CD8-positive, alpha-beta memory T cell (primary cell): Measurements from ENCODE around the gene SEC31A. TPM values are rescaled to one million over a fixed set of nuclear protein-coding genes. Genes with fewer than 3 reads are reported as not detected.

Experiments used
- CTCF ChIA-PET: fragments of 350-600 bp; sonication (Branson Sonifier 250); formaldehyde crosslinking; loops from one replicate; lab custom pipeline; 2021; ENCODE audit warnings: antibody characterized with exemption; lab: Charles Lee
- POLR2A ChIA-PET: fragments of 350-600 bp; sonication (Branson Sonifier 250); formaldehyde crosslinking; loops from one replicate; lab custom pipeline; 2021; ENCODE audit warnings: antibody characterized with exemption; lab: Charles Lee
- DNase-seq, 5 donors: peaks; one replicate each; pipeline versions ENCODE4 v3.0.0 to v3.0.0-alpha.2; 2020 to 2022; ENCODE audit warnings: mixed read lengths in 1 of 5
- H3K27ac ChIP-seq: one replicate; pipeline ENCODE4 v1.7.0; 2013; ENCODE audit warnings: low read depth, mild to moderate bottlenecking, low read length, moderate library complexity
- H3K27me3 ChIP-seq: 2 replicates; pipeline ENCODE4 v1.7.0; 2013; ENCODE audit warnings: low read length, mild to moderate bottlenecking; ENCODE audit not compliant: insufficient read depth, poor library complexity, severe bottlenecking
- H3K36me3 ChIP-seq: 2 replicates; pipeline ENCODE4 v1.7.0; 2013; ENCODE audit warnings: mild to moderate bottlenecking, low read length, moderate library complexity; ENCODE audit not compliant: insufficient read depth
- H3K4me1 ChIP-seq: 2 replicates; pipeline ENCODE4 v1.7.0; 2013; ENCODE audit warnings: mild to moderate bottlenecking, low read length, moderate library complexity; ENCODE audit not compliant: insufficient read depth
- H3K4me3 ChIP-seq: 2 replicates; pipeline ENCODE4 v1.7.0; 2013; ENCODE audit warnings: mild to moderate bottlenecking, low read length
- H3K9me3 ChIP-seq: 2 replicates; pipeline ENCODE4 v1.7.0; 2013; ENCODE audit warnings: mild to moderate bottlenecking, low read length
- H3K27ac Mint-ChIP-seq, 8 donors: one replicate each; pipeline ENCODE4 v1.8.0; 2020 to 2021; ENCODE audit warnings: mixed read lengths in 8 of 8, mild to moderate bottlenecking in 6 of 8, inconsistent platforms in 3 of 8, moderate library complexity in 3 of 8
- H3K27me3 Mint-ChIP-seq, 2 donors: one replicate each; pipeline ENCODE4 v1.8.0; 2020 to 2021; ENCODE audit warnings: mixed read lengths in 2 of 2, mild to moderate bottlenecking in 1 of 2, moderate library complexity in 1 of 2
- H3K36me3 Mint-ChIP-seq, 3 donors: one replicate each; pipeline ENCODE4 v1.8.0; 2020 to 2021; ENCODE audit warnings: mixed read lengths in 3 of 3, inconsistent platforms in 1 of 3, mild to moderate bottlenecking in 1 of 3
- H3K4me1 Mint-ChIP-seq, 3 donors: one replicate each; pipeline ENCODE4 v1.8.0; 2020 to 2021; ENCODE audit warnings: mixed read lengths in 3 of 3, inconsistent platforms in 1 of 3, mild to moderate bottlenecking in 1 of 3
- H3K4me3 Mint-ChIP-seq, 7 donors: one replicate each; pipeline ENCODE4 v1.8.0; 2020 to 2021; ENCODE audit warnings: mixed read lengths in 7 of 7, mild to moderate bottlenecking in 6 of 7, moderate library complexity in 4 of 7, inconsistent platforms in 2 of 7
- H3K9me3 Mint-ChIP-seq, 5 donors: one replicate each; pipeline ENCODE4 v1.8.0; 2020 to 2022; ENCODE audit warnings: mixed read lengths in 5 of 5, mild to moderate bottlenecking in 3 of 5, moderate library complexity in 2 of 5, inconsistent platforms in 1 of 5
- polyA plus RNA-seq: library from polyadenylated mRNA; unstranded; fragments of 300-500 nt; fragmentation: Illumina TruSeq; gene quantifications from one replicate; pipeline ENCODE4 v1.2.3, GENCODE V29; 2021
- total RNA-seq, 2 experiments: library from RNA; stranded (reverse); gene quantifications; one replicate each; pipeline ENCODE4 v1.2.3, GENCODE V29; 2021

Gene SEC31A
- total and polyA plus RNA-seq, 3 experiments from 2014 or later = 87.3 to 129 (median 100) TPM

DNA sequence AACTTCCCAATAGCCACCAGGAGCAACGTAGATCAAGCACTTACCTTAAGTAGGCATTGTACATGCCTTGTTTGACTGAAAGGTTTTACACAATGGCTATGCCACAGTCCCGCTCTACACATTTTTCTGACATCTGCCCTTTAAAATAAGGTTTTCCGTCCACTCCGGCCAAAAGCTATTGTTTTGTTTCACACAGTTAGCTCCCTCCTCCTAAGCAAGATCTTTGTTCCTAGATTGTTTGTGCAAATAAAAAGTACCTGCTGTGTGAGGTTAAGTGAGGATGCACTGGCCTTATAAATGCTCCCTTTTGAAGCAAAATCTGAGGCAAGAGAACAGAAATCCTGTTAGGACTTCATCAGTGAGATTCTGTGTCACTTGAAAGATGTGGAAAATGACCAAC, 104.1 kb downstream of the SEC31A start:
- H3K27ac Mint-ChIP-seq = no peak overlapping the region
- no peaks in the 10 kb centered on the region for H3K36me3 Mint-ChIP-seq
- Histone ChIP-seq H3K27ac (no peak overlapping the region), H3K4me3 (no peak overlapping the region), H3K36me3 (no peaks in the 10 kb centered on the region), H3K9me3 (no peaks in the 10 kb centered on the region), H3K4me1 (no peaks in the 10 kb centered on the region), H3K27me3 (no peaks in the 10 kb centered on the region)
- no peaks in the 10 kb centered on the region for H3K9me3 Mint-ChIP-seq
- H3K4me3 Mint-ChIP-seq = no peak overlapping the region
- H3K4me1 Mint-ChIP-seq = peaks cover 0 to 3% (median 3%) of the 10 kb centered on the region in 3 donors
- ChIA-PET POLR2A (no interaction called here), CTCF (no interaction called here)
- no peak for DNase-seq
- peaks cover 0 to 5% of the 10 kb centered on the region in 2 donors for H3K27me3 Mint-ChIP-seq

DNA sequence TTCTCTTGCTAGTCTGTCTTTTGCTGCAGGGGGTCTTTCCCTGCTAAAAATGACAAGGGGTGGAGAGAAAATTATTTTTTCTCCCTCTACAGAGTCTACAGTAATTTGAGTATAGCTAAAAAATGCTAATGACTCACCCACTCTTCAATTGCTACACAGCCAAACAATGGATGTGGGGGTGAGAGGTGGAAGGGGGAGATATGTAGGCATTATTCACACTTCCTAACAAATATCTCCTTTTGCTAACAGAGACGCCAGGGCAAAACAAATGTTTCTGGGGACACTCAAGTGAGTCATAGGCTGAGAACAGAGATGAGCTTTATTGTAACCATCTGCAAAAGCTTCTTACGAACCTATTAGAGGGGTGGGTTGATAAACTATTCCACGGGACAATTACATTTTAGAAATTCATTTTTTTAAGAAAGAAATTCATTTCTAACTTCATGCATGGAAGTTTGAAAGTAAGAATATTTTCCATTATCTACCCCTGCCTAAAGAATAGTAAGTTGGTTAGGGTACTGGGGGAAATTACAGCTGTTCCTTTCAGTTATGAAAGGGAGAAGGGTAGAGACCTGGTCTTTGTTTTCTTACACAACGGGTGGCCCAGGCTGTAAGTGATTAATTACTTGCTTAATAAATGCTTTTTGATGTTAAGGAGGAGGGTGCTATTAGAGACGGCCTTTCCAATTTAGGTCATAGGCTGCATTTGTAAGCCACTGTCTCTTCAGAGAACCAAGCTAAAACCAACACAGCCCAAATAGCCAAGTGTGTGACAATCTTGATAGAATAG, 105.1 kb downstream of the SEC31A start:
- Histone ChIP-seq H3K4me1 (no peaks in the 10 kb centered on the region), H3K4me3 (no peak overlapping the region), H3K27me3 (no peaks in the 10 kb centered on the region), H3K27ac (no peak overlapping the region), H3K9me3 (no peaks in the 10 kb centered on the region), H3K36me3 (no peaks in the 10 kb centered on the region)
- no peak overlapping the region for H3K4me3 Mint-ChIP-seq
- CTCF ChIA-PET = no interaction called here
- H3K36me3 Mint-ChIP-seq = no peaks in the 10 kb centered on the region
- peaks cover 0 to 5% of the 10 kb centered on the region in 2 donors for H3K27me3 Mint-ChIP-seq
- no peaks in the 10 kb centered on the region for H3K9me3 Mint-ChIP-seq
- peak overlapping the region in 1 of 8 donors; percentile 48 for H3K27ac Mint-ChIP-seq
- POLR2A ChIA-PET = no interaction called here
- H3K4me1 Mint-ChIP-seq = peaks cover 0 to 3% (median 0%) of the 10 kb centered on the region in 3 donors
- DNase-seq = no peak

DNA sequence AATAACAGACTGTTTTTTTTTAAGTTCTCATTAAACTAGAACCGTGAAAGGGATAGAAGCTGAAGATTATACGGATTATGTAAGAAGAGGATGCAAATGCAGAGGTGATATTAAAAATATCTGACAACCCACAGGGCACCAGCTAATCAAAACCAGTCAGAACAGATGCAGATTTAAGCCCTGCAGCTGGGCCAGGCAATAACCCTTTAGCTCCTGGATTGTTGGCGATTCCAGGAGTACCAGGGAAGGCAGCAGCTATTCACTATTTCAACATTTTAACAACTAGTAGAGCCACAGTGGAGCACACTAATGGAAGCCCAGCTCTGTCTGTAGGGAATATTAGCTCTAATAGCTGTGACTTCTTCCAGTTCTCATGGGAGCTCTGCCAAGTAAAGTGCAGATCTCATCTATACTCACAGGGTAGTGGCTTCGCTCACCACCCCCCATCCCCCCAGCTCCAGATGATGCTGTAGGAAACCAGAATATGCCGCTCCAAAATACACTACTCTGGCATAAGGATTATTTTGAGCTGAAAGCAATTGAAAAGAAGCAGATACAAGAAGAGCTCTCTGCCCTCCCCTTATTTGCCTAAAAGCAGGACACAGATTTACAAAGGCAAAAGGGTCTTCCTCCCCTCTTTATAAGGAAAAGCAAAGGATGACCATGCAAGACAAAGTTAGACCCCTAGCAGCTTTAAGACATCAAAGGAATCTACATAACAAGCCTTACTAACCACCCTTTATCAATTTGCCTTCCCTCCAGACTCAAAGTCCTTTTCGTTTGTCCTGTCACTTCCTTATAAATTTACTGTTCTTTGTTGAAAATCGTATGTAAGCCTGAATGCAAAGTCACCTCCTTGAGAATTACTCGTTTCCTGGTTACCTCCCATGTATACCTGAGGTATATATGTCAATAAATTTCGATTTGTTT, 106.0 kb downstream of the SEC31A start:
- Mint-ChIP-seq H3K4me3 (no peak overlapping the region), H3K27me3 (peaks cover 0 to 5% of the 10 kb centered on the region in 2 donors), H3K27ac (peak overlapping the region in 1 of 8 donors; percentile 12), H3K4me1 (peaks cover 0 to 3% (median 0%) of the 10 kb centered on the region in 3 donors), H3K9me3 (no peaks in the 10 kb centered on the region), H3K36me3 (no peaks in the 10 kb centered on the region)
- Histone ChIP-seq H3K9me3 (no peaks in the 10 kb centered on the region), H3K4me3 (no peak overlapping the region), H3K27me3 (no peaks in the 10 kb centered on the region), H3K36me3 (no peaks in the 10 kb centered on the region), H3K27ac (no peak overlapping the region), H3K4me1 (no peaks in the 10 kb centered on the region)
- POLR2A ChIA-PET = no interaction called here
- no peak for DNase-seq
- CTCF ChIA-PET = no interaction called here

DNA sequence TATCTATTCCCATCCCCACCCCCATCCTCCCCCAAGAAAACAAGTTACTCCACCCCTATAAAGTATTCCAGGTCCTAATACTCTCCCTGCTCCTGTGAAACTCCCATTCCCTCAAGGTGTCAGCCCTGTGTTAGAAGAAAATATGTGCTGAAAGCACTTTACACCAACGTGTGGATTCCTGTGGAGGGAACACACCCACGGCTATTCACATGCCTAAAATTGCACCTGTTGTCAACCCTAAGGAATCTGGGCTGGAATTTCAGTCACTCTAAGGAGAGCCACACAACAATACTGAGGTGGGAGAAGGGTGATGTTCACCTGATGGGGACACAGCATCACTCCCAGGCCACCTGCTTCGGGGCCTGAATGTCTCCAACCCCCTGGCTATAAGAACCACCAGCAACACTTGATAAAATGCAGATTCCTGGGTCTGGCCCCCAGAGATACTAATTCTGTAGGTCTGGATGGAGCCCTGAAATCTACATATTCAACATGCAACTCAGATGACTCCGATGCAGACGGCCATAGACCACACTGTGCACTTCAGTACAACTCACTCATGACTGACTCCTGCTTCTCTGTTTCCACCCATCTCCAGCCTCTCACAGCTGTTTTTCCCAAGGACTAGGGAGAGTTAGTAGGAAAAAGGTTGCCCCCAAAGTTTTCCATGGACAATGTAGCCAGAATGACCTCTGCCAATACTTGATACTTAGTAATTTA, 108.2 kb downstream of the SEC31A start:
- POLR2A ChIA-PET = no interaction called here
- CTCF ChIA-PET = no interaction called here
- peaks cover 0 to 3% (median 0%) of the 10 kb centered on the region in 3 donors for H3K4me1 Mint-ChIP-seq

DNA sequence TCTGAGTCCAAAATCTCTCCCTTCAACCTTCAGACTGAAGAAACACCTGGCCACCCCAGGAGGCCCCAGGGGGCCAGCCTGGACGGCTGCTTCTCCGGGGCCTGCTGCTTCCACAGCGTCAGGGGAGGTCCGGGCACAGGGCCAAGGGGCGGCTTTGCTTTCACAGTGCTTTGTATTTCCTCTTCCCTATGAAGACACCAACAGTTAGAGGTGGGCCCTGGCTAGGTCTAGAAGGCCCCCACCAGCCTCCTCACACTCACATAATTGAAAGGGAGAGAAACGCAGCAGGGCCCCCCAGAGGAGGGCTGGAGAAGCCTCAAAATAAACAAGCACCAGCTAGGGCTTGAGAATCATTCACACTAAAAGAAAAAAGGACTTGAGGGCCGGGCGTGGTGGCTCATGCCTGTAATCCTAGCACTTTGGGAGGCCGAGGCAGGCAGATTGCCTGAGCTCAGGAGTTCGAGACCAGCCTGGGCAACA, 110.2 kb downstream of the SEC31A start:
- no peaks in the 10 kb centered on the region for H3K9me3 ChIP-seq
- ChIA-PET POLR2A (no interaction called here), CTCF (no interaction called here)

More for the DNA sequence above, 108.2 kb downstream of the SEC31A start:
- Mint-ChIP-seq H3K27me3 (no peaks in the 10 kb centered on the region), H3K4me3 (no peak overlapping the region), H3K27ac (no peak overlapping the region), H3K9me3 (no peaks in the 10 kb centered on the region), H3K36me3 (peaks cover 0 to 3% (median 0%) of the 10 kb centered on the region in 3 donors)
- Histone ChIP-seq H3K36me3 (no peaks in the 10 kb centered on the region), H3K27ac (no peak overlapping the region), H3K27me3 (no peaks in the 10 kb centered on the region), H3K4me1 (no peaks in the 10 kb centered on the region), H3K9me3 (no peaks in the 10 kb centered on the region), H3K4me3 (no peak overlapping the region)
- no peak for DNase-seq

DNA sequence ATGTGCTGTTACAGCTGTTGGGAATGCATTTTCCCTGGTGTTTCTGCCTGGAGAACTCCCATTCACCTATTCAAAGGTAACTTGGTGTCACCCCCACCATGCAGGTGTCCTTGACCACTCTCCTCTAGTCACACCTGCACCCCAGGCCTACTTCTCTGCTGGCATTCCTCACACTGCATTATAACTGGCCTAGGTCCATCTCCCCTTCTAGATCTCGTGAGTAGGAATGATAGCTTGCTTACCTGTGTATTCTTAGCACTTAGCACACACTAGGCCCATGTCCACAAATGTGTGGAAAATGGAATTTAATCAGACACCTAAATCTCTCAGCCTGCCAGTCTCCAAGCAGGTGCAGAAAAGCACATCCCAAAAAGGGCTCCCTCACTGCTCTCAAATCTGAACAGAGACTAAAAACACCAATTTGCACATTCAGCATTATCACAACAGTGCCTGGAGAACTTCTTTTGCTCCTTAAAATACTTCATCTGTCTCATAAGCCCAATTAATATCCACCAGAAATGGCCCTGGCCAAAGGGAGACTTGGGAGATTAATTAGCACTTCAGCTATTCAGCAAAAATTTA, 110.7 kb downstream of the SEC31A start:
- Histone ChIP-seq H3K27ac (no peak overlapping the region), H3K4me3 (no peak overlapping the region), H3K4me1 (no peaks in the 10 kb centered on the region), H3K9me3 (no peaks in the 10 kb centered on the region), H3K36me3 (no peaks in the 10 kb centered on the region), H3K27me3 (no peaks in the 10 kb centered on the region)
- DNase-seq = no peak
- Mint-ChIP-seq H3K4me1 (no peaks in the 10 kb centered on the region), H3K4me3 (no peak overlapping the region), H3K27me3 (no peaks in the 10 kb centered on the region), H3K36me3 (peaks cover 0 to 4% (median 2%) of the 10 kb centered on the region in 3 donors), H3K27ac (no peak overlapping the region), H3K9me3 (no peaks in the 10 kb centered on the region)
- POLR2A ChIA-PET = no interaction called here
- CTCF ChIA-PET = no interaction called here

More for the DNA sequence above, 110.2 kb downstream of the SEC31A start:
- Histone ChIP-seq H3K36me3 (no peaks in the 10 kb centered on the region), H3K4me3 (no peak overlapping the region), H3K27ac (no peak overlapping the region), H3K4me1 (no peaks in the 10 kb centered on the region), H3K27me3 (no peaks in the 10 kb centered on the region)
- Mint-ChIP-seq H3K4me1 (no peaks in the 10 kb centered on the region), H3K27ac (peak overlapping the region in 1 of 8 donors; percentile 82), H3K36me3 (peaks cover 0 to 4% (median 0%) of the 10 kb centered on the region in 3 donors), H3K4me3 (no peak overlapping the region), H3K27me3 (no peaks in the 10 kb centered on the region), H3K9me3 (no peaks in the 10 kb centered on the region)
- no peak for DNase-seq

DNA sequence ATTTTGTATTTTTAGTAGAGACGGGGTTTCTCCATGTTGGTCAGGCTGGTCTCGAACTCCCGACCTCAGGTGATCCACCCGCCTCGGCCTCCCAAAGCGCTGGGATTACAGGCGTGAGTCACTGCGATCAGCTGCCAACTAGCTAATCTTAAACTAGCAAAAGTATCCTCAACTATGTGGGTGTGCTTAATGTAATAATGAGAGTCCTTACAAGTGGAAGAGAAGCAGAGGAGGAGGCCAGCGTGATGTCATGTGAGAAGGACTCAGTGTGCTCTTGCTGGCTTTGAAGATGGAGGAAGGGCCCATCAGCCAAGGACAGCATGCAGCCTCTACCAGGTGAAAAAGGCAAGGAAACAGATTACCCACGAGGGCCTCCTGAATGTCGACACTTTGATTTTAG, 111.9 kb downstream of the SEC31A start:
- Histone ChIP-seq H3K4me3 (no peak overlapping the region), H3K36me3 (no peaks in the 10 kb centered on the region), H3K27ac (no peak overlapping the region), H3K9me3 (no peaks in the 10 kb centered on the region), H3K4me1 (no peaks in the 10 kb centered on the region), H3K27me3 (no peaks in the 10 kb centered on the region)
- Mint-ChIP-seq H3K9me3 (no peaks in the 10 kb centered on the region), H3K4me1 (no peaks in the 10 kb centered on the region), H3K27ac (peak overlapping the region in 1 of 8 donors; percentile 42), H3K4me3 (no peak overlapping the region), H3K36me3 (peaks cover 0 to 4% (median 4%) of the 10 kb centered on the region in 3 donors), H3K27me3 (no peaks in the 10 kb centered on the region)
- ChIA-PET CTCF (no interaction called here), POLR2A (no interaction called here)
- no peak for DNase-seq
